RWPE2 (cell line): Measurements from ENCODE around the gene MTNR1B.

Source experiments
- ATAC-seq: fragments of 200-7000 bp; cut with Tn5 transposase; 3 replicates; pipeline ENCODE4 v1.9.1; 2021; ENCODE audit warnings: low read depth
- DNase-seq: peaks from one replicate; pipeline ENCODE4 v3.0.0-alpha.2; 2020; ENCODE audit warnings: low spot score
- H3K27ac ChIP-seq: fragments of 450-650 bp; 2 replicates; pipeline ENCODE4 v1.5.1; 2017; ENCODE audit warnings: mild to moderate bottlenecking; ENCODE audit not compliant: poor library complexity, severe bottlenecking
- H3K27me3 ChIP-seq: fragments of 250-450 bp; sonication (Bioruptor Pico); 2 replicates; pipeline ENCODE4 v1.5.1; 2021; ENCODE audit warnings: mild to moderate bottlenecking, moderate library complexity; ENCODE audit not compliant: insufficient read depth, poor library complexity, severe bottlenecking
- H3K36me3 ChIP-seq: fragments of 250-450 bp; sonication (Bioruptor Pico); 2 replicates; pipeline ENCODE4 v1.5.1; 2020; ENCODE audit warnings: low read depth, mild to moderate bottlenecking, moderate library complexity
- H3K4me1 ChIP-seq: fragments of 250-450 bp; sonication (Bioruptor Pico); 2 replicates; pipeline ENCODE4 v1.5.1; 2021; ENCODE audit warnings: mild to moderate bottlenecking, moderate library complexity; ENCODE audit not compliant: insufficient read depth, poor library complexity, severe bottlenecking
- H3K4me3 ChIP-seq: fragments of 250-450 bp; sonication (Bioruptor Pico); 2 replicates; pipeline ENCODE4 v1.5.1; 2021; ENCODE audit warnings: mild to moderate bottlenecking, moderate library complexity; ENCODE audit not compliant: severe bottlenecking
- H3K9me3 ChIP-seq: fragments of 250-450 bp; sonication (Bioruptor Pico); 2 replicates; pipeline ENCODE4 v1.5.1; 2021; ENCODE audit warnings: mild to moderate bottlenecking, moderate library complexity; ENCODE audit not compliant: severe bottlenecking
- CTCF ChIP-seq: fragments of 450-650 bp; IDR thresholded peaks from one replicate; pipeline ENCODE4 v1.5.1; 2017; ENCODE audit warnings: mild to moderate bottlenecking, moderate library complexity; ENCODE audit not compliant: poor library complexity, severe bottlenecking

MTNR1B gene

GRCh38 chr11:92964471-92964870, 5.0 kb upstream of the MTNR1B start:
- no peak overlapping the region for H3K4me3 ChIP-seq
- ATAC-seq: peak; percentile 29; the same call in 1 of the 3 replicates

GRCh38 chr11:92965196-92965595, 4.3 kb upstream of the MTNR1B start:
- TF ChIP-seq CTCF: no peak
- ATAC-seq (no peak), DNase-seq (no peak)
- H3K27ac ChIP-seq: no peak overlapping the region
- H3K4me3 ChIP-seq: no peak overlapping the region
- H3K4me1 ChIP-seq: no peaks in the 10 kb centered on the region
- H3K27me3 ChIP-seq: peaks cover 25% of the 10 kb centered on the region
- no peaks in the 10 kb centered on the region for H3K36me3 ChIP-seq
- H3K9me3 ChIP-seq: no peaks in the 10 kb centered on the region

More at GRCh38 chr11:92964471-92964870, 5.0 kb upstream of the MTNR1B start:
- Histone ChIP-seq H3K27ac (no peak overlapping the region), H3K9me3 (no peaks in the 10 kb centered on the region), H3K36me3 (no peaks in the 10 kb centered on the region), H3K27me3 (peaks cover 18% of the 10 kb centered on the region), H3K4me1 (no peaks in the 10 kb centered on the region)
- TF ChIP-seq CTCF: no peak
- DNase-seq: no peak

- Histone ChIP-seq H3K9me3 (no peaks in the 10 kb centered on the region), H3K36me3 (no peaks in the 10 kb centered on the region), H3K4me3 (no peak overlapping the region), H3K27me3 (peaks cover 30% of the 10 kb centered on the region), H3K4me1 (no peaks in the 10 kb centered on the region), H3K27ac (no peak overlapping the region)
- no peak for DNase-seq
- ATAC-seq: no peak
- TF ChIP-seq CTCF: no peak
Measured at GRCh38 chr11:92967178-92967577, 2.3 kb upstream of the MTNR1B start.

- DNase-seq (no peak), ATAC-seq (no peak)
- H3K27ac ChIP-seq: no peak overlapping the region
- H3K36me3 ChIP-seq: no peaks in the 10 kb centered on the region
- no peaks in the 10 kb centered on the region for H3K4me1 ChIP-seq
- no peak overlapping the region for H3K4me3 ChIP-seq
- no peak for TF ChIP-seq CTCF
- H3K27me3 ChIP-seq: peaks cover 30% of the 10 kb centered on the region
- no peaks in the 10 kb centered on the region for H3K9me3 ChIP-seq
Measured at GRCh38 chr11:92967867-92968266, 1.6 kb upstream of the MTNR1B start.

- Histone ChIP-seq H3K36me3 (no peaks in the 10 kb centered on the region), H3K4me1 (no peaks in the 10 kb centered on the region), H3K4me3 (peak overlapping the region; percentile 11), H3K27ac (no peak overlapping the region), H3K27me3 (peaks cover 30% of the 10 kb centered on the region), H3K9me3 (no peaks in the 10 kb centered on the region)
- DNase-seq: no peak
- TF ChIP-seq CTCF: no peak
- no peak for ATAC-seq
Measured at GRCh38 chr11:92969293-92969633, 188 bp upstream of the MTNR1B start.
